Astrocyte of the cerebellum (primary cell): Measurements from ENCODE around the gene EYA2.
"Not testable (repeated sequence)": the region's sequence is repeated elsewhere in the genome, so short reads cannot be mapped to it uniquely, and the experiment has no call there.

Experiments
- DNase-seq: peaks from one replicate; pipeline ENCODE4 v3.0.0-alpha.2; 2011; ENCODE audit warnings: low read depth
- H3K4me3 ChIP-seq: 2 replicates; pipeline ENCODE4 v1.5.1; 2011; ENCODE audit warnings: mild to moderate bottlenecking, low read depth, low read length, moderate library complexity
- in situ Hi-C: cut with HindIII; loops from 2 replicates; pipeline ENCODE4 v1.10.0; 2017; ENCODE audit warnings: low sequenced_read_pairs
- TF ChIP-seq, protein P1 (sequence below): IDR thresholded peaks from 2 replicates; pipeline ENCODE4 v1.5.1; 2012; ENCODE audit warnings: low read length, low read depth, moderate library complexity, mild to moderate bottlenecking; ENCODE audit errors: missing control alignments

The EYA2 gene

GRCh38 chr20:47201074-47201730, 306.6 kb downstream of the EYA2 start:
- in situ Hi-C loops = no loop called here
- H3K4me3 ChIP-seq = no peak overlapping the region
- TF ChIP-seq, protein P1, sequence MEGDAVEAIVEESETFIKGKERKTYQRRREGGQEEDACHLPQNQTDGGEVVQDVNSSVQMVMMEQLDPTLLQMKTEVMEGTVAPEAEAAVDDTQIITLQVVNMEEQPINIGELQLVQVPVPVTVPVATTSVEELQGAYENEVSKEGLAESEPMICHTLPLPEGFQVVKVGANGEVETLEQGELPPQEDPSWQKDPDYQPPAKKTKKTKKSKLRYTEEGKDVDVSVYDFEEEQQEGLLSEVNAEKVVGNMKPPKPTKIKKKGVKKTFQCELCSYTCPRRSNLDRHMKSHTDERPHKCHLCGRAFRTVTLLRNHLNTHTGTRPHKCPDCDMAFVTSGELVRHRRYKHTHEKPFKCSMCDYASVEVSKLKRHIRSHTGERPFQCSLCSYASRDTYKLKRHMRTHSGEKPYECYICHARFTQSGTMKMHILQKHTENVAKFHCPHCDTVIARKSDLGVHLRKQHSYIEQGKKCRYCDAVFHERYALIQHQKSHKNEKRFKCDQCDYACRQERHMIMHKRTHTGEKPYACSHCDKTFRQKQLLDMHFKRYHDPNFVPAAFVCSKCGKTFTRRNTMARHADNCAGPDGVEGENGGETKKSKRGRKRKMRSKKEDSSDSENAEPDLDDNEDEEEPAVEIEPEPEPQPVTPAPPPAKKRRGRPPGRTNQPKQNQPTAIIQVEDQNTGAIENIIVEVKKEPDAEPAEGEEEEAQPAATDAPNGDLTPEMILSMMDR = no peak
- DNase-seq = no peak

GRCh38 chr20:47202733-47203667, 308.4 kb downstream of the EYA2 start:
- in situ Hi-C loops = no loop called here
- H3K4me3 ChIP-seq = no peak overlapping the region
- TF ChIP-seq, protein P1 = no peak
- no peak for DNase-seq

DNA sequence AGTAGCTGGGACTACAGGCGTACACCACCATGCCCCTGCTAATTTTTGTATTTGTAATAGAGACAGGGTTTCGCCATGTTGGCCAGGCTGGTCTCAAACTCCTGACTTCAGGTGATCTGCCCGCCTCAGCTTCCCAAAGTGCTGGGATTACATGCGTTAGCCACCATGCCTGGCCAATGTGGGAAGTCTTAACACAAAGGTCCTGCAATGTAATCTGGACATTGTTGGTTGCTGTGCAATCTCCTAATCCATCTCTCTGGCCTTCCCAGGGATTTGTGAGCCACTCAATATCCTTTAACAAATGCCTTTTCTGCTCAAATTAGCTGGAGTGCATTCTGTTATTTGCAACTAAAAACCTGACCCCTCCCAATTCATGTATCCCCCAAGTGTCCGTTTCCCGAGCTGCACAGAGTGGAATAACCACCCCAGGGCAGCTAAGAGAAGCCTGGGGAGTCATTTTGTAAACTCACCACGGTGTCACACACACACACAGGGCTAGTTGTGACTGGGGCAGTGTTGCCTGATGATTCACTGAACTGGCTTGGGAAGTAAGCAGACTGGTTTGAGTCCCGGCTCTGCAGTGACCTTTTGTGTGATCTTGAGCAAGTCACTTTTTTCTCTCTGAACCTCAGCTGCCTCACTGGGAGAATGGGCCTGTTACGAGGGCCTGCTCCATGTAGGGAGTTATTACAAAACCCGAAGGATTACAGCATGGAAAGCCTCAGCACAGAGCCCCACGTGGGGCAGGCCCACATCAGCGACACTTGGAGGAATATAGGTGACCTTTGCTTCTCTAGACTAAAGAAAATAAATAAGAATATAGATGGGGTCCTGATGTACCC, 309.6 kb downstream of the EYA2 start:
- H3K4me3 ChIP-seq = no peak overlapping the region
- DNase-seq = no peak
- TF ChIP-seq, protein P1 = no peak
- in situ Hi-C loops = no loop called here

DNA sequence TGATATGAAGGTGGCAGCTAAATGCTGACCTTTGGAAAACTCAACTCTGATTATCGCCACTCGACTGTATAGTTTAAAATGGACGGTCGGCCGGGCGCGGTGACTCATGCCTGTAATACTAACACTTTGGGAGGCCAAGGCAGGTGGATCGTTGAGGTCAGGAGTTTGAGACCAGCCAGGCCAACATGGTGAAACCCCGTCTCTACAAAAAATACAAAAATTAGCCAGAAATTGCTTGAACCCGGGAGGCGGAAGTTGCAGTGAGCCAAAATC, 310.1 kb downstream of the EYA2 start:
- in situ Hi-C loops, DNase-seq, H3K4me3 ChIP-seq: not testable (repeated sequence)

GRCh38 chr20:47205577-47206123, 311.0 kb downstream of the EYA2 start:
- in situ Hi-C loops = no loop called here
- no peak overlapping the region for H3K4me3 ChIP-seq
- TF ChIP-seq, protein P1 = peak; percentile 90
- peak; percentile 50 for DNase-seq

- in situ Hi-C loops, DNase-seq, H3K4me3 ChIP-seq: not testable (repeated sequence)
Measured at GRCh38 chr20:47206552-47206951, 311.9 kb downstream of the EYA2 start.

- TF ChIP-seq, protein P1 = no peak
- no peak for DNase-seq
- no peak overlapping the region for H3K4me3 ChIP-seq
- in situ Hi-C loops = no loop called here
Measured at GRCh38 chr20:47206962-47207641, 312.5 kb downstream of the EYA2 start.
